ENCODE data around the gene CNTN4.

GRCh38 chr3:2465842-2466241 lies 367.2 kb downstream of the CNTN4 start:
- TF ChIP-seq CTCF (IDR thresholded peaks at IDR 0.05) (no peak), EP300 (IDR thresholded peaks at IDR 0.05) (no peak), POLR2A (IDR thresholded peaks at IDR 0.05) (no peak)

All from gastroesophageal sphincter (tissue), 3 donors.